Measurements from ENCODE around the gene PAK2.
"Not testable (repeated sequence)": the region's sequence is repeated elsewhere in the genome, so short reads cannot be mapped to it uniquely, and the experiment has no call there.

PAK2 gene

GRCh38 chr3:196812853-196813252 lies 73.2 kb downstream of the PAK2 start:
- no peak for TF ChIP-seq CTCF (IDR thresholded peaks at IDR 0.05; ENCODE audit: low read depth, low read length)
- DNase-seq (ENCODE audit: low read depth in 2 of 2), result no peak

GRCh38 chr3:196813903-196814302 lies 74.2 kb downstream of the PAK2 start:
- no peak for TF ChIP-seq CTCF (IDR thresholded peaks at IDR 0.05; ENCODE audit: low read depth, low read length)
- peak; percentile 26 to 37 for DNase-seq (ENCODE audit: low read depth in 2 of 2)
- H3K4me3 ChIP-seq (replicated peaks in 1 of 2; ENCODE audit: low read depth in 2 of 2, low read length in 2 of 2), result no peak overlapping the region

More at GRCh38 chr3:196812853-196813252, 73.2 kb downstream of the PAK2 start:
- no peak overlapping the region for H3K4me3 ChIP-seq (replicated peaks in 1 of 2; ENCODE audit: low read depth in 2 of 2, low read length in 2 of 2)

- DNase-seq (ENCODE audit: low read depth in 2 of 2), result no peak
Measured at GRCh38 chr3:196821806-196822355, 82.2 kb downstream of the PAK2 start.

GRCh38 chr3:196829651-196830050 lies 90.0 kb downstream of the PAK2 start:
- DNase-seq (ENCODE audit: low read depth in 2 of 2); H3K4me3 ChIP-seq (replicated peaks in 1 of 2; ENCODE audit: low read depth in 2 of 2, low read length in 2 of 2): not testable (repeated sequence)

More at GRCh38 chr3:196821806-196822355, 82.2 kb downstream of the PAK2 start:
- no peak overlapping the region for H3K4me3 ChIP-seq (replicated peaks in 1 of 2; ENCODE audit: low read depth in 2 of 2, low read length in 2 of 2)
- TF ChIP-seq CTCF (IDR thresholded peaks at IDR 0.05; ENCODE audit: low read depth, low read length), result no peak

- no peak for TF ChIP-seq CTCF (IDR thresholded peaks at IDR 0.05; ENCODE audit: low read depth, low read length)
- H3K4me3 ChIP-seq (replicated peaks in 1 of 2; ENCODE audit: low read depth in 2 of 2, low read length in 2 of 2), result no peak overlapping the region
- no peak for DNase-seq (ENCODE audit: low read depth in 2 of 2)
Measured at GRCh38 chr3:196835086-196835485, 95.4 kb downstream of the PAK2 start.

- not testable (repeated sequence) for H3K4me3 ChIP-seq (replicated peaks in 1 of 2; ENCODE audit: low read depth in 2 of 2, low read length in 2 of 2); DNase-seq (ENCODE audit: low read depth in 2 of 2)
Measured at GRCh38 chr3:196836626-196837025, 97.0 kb downstream of the PAK2 start.

- TF ChIP-seq CTCF (IDR thresholded peaks at IDR 0.05; ENCODE audit: low read depth, low read length), result peak; percentile 87
- H3K4me3 ChIP-seq (replicated peaks in 1 of 2; ENCODE audit: low read depth in 2 of 2, low read length in 2 of 2), result no peak overlapping the region
- peak; percentile 68 to 78 for DNase-seq (ENCODE audit: low read depth in 2 of 2)
Measured at GRCh38 chr3:196837819-196838420, 98.3 kb downstream of the PAK2 start.

GRCh38 chr3:196839351-196839750 lies 99.7 kb downstream of the PAK2 start:
- DNase-seq (ENCODE audit: low read depth in 2 of 2); H3K4me3 ChIP-seq (replicated peaks in 1 of 2; ENCODE audit: low read depth in 2 of 2, low read length in 2 of 2): not testable (repeated sequence)
